Stimulated activated CD8-positive, alpha-beta memory T cell treated with anti-CD3 and anti-CD28 coated beads, Interleukin-15, amount 100 ng/mL, for 24 hours (primary cell): ENCODE measurements around the gene PHRF1.

Experiments used
- DNase-seq: peaks from one replicate; pipeline ENCODE4 v3.0.0-alpha.2; 2020; ENCODE audit warnings: low read depth

The PHRF1 gene

GRCh38 chr11:575996-576768 is at the start of gene PHRF1:
Gene PHRF1 (plus strand): TSS chr11:576470. CDS start chr11:581513, 5,043 bp downstream.
- DNase-seq = peak; percentile 89

- no peak for DNase-seq
These were observed 48.0 kb upstream of the PHRF1 start for GRCh38 chr11:528166-528814.

GRCh38 chr11:528815-529727 is 47.2 kb upstream of the PHRF1 start:
- DNase-seq = no peak

GRCh38 chr11:529728-530411 is 46.4 kb upstream of the PHRF1 start:
- no peak for DNase-seq

- DNase-seq = no peak
These were observed 45.1 kb upstream of the PHRF1 start for GRCh38 chr11:530960-531831.

GRCh38 chr11:531919-532526 is 44.2 kb upstream of the PHRF1 start:
- no peak for DNase-seq

- DNase-seq = no peak
These were observed 43.7 kb upstream of the PHRF1 start for GRCh38 chr11:532527-532985.

- DNase-seq = no peak
These were observed 43.2 kb upstream of the PHRF1 start for GRCh38 chr11:532986-533585.

- DNase-seq = no peak
These were observed 42.5 kb upstream of the PHRF1 start for GRCh38 chr11:533586-534395.

GRCh38 chr11:534396-535209 is 41.7 kb upstream of the PHRF1 start:
- DNase-seq = no peak

- DNase-seq = no peak
These were observed 41.1 kb upstream of the PHRF1 start for GRCh38 chr11:535210-535518.

- peak; percentile 89 for DNase-seq
These were observed 40.5 kb upstream of the PHRF1 start, which contains the start of gene HRAS for GRCh38 chr11:535519-536454. Gene HRAS (minus strand): TSS chr11:535576.

- DNase-seq = peak; percentile 92
These were observed 39.2 kb upstream of the PHRF1 start, which contains the start of gene LRRC56 for GRCh38 chr11:536841-537621. Gene LRRC56 (plus strand): TSS chr11:537527. CDS start chr11:540685, 3,158 bp downstream.

- DNase-seq = no peak
These were observed 38.4 kb upstream of the PHRF1 start for GRCh38 chr11:537622-538430.

GRCh38 chr11:538431-539051 is 37.7 kb upstream of the PHRF1 start:
- DNase-seq = no peak
